DLD1 (cell line): ENCODE data around the gene PTK6.
"Not testable (repeated sequence)": the region's sequence is repeated elsewhere in the genome, so short reads cannot be mapped to it uniquely, and the experiment has no call there.

Source experiments
- in situ Hi-C: cut with HindIII; loops from 2 replicates; pipeline ENCODE4 v1.10.0; 2017; ENCODE audit warnings: low sequenced_read_pairs

The PTK6 gene

GRCh38 chr20:63559485-63560332 lies 22.5 kb upstream of the PTK6 start:
- in situ Hi-C loops = not testable (repeated sequence)

- in situ Hi-C loops = no loop called here
Observed at GRCh38 chr20:63558804-63559484, 21.8 kb upstream of the PTK6 start.

- in situ Hi-C loops = no loop called here
Observed at GRCh38 chr20:63557481-63557891, 20.3 kb upstream of the PTK6 start.

- in situ Hi-C loops = no loop called here
Observed at GRCh38 chr20:63556873-63557478, 19.8 kb upstream of the PTK6 start.

GRCh38 chr20:63555661-63556381 lies 18.6 kb upstream of the PTK6 start:
- in situ Hi-C loops = no loop called here

GRCh38 chr20:63554361-63555278 lies 17.4 kb upstream of the PTK6 start:
- in situ Hi-C loops = no loop called here

GRCh38 chr20:63553933-63554290 lies 16.7 kb upstream of the PTK6 start, which contains the start of gene FNDC11:
Gene FNDC11 (plus strand): TSS chr20:63554159. CDS start chr20:63555664, 1,505 bp downstream.
- in situ Hi-C loops = no loop called here

- in situ Hi-C loops = no loop called here
Observed at GRCh38 chr20:63553251-63553932, 16.2 kb upstream of the PTK6 start.

- in situ Hi-C loops = no loop called here
Observed at GRCh38 chr20:63552481-63553249, 15.5 kb upstream of the PTK6 start.

- in situ Hi-C loops = no loop called here
Observed at GRCh38 chr20:63551068-63551467, 13.9 kb upstream of the PTK6 start.

GRCh38 chr20:63549679-63550282 lies 12.6 kb upstream of the PTK6 start:
- in situ Hi-C loops = no loop called here

- in situ Hi-C loops = no loop called here
Observed at GRCh38 chr20:63549019-63549418, 11.8 kb upstream of the PTK6 start.

GRCh38 chr20:63548542-63548941 lies 11.4 kb upstream of the PTK6 start:
- in situ Hi-C loops = no loop called here

- in situ Hi-C loops = no loop called here
Observed at GRCh38 chr20:63547725-63548480, 10.7 kb upstream of the PTK6 start, which contains the start of gene SRMS. Gene SRMS (minus strand): TSS chr20:63547749. CDS start chr20:63547463, 286 bp downstream.

- in situ Hi-C loops = no loop called here
Observed at GRCh38 chr20:63546956-63547724, 10.0 kb upstream of the PTK6 start.

- in situ Hi-C loops = no loop called here
Observed at GRCh38 chr20:63546256-63546955, 9.2 kb upstream of the PTK6 start.
